ENCODE data around the gene PLXNA4. TPM values are rescaled to one million over a fixed set of nuclear protein-coding genes. Genes with fewer than 3 reads are reported as not detected.

Gene PLXNA4
- total RNA-seq, 1 donor from 2014 or later: 14.0 TPM

DNA sequence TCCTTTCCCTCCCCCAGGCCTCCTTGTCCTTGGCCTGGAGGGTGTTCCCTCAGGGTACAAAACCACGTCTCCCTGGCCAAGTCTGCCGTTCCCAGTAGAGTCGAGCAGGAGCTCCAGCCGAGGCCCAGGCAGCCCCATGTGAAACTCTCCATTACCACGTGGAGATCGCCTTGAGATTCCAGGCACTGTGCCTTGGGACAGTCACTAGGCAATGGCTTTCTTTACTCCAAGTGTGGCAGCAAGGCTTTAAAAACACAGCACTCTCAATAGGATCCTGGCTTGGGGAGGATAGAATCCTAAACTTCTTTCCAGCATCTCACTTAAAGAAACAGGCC is 57.5 kb downstream of the PLXNA4 start:
- TF ChIP-seq, protein P1, sequence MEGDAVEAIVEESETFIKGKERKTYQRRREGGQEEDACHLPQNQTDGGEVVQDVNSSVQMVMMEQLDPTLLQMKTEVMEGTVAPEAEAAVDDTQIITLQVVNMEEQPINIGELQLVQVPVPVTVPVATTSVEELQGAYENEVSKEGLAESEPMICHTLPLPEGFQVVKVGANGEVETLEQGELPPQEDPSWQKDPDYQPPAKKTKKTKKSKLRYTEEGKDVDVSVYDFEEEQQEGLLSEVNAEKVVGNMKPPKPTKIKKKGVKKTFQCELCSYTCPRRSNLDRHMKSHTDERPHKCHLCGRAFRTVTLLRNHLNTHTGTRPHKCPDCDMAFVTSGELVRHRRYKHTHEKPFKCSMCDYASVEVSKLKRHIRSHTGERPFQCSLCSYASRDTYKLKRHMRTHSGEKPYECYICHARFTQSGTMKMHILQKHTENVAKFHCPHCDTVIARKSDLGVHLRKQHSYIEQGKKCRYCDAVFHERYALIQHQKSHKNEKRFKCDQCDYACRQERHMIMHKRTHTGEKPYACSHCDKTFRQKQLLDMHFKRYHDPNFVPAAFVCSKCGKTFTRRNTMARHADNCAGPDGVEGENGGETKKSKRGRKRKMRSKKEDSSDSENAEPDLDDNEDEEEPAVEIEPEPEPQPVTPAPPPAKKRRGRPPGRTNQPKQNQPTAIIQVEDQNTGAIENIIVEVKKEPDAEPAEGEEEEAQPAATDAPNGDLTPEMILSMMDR (IDR thresholded peaks at IDR 0.05): no peak
- no peak for TF ChIP-seq POLR2AphosphoS5 (IDR thresholded peaks at IDR 0.05; ENCODE audit: insufficient read depth in 1 of 2, low read depth in 1 of 2)

GRCh38 chr7:132518102-132518838 is 58.0 kb downstream of the PLXNA4 start:
- Histone ChIP-seq H3K36me3 (no peaks in the 10 kb centered on the region), H3K27ac (no peak overlapping the region), H3K27me3 (no peaks in the 10 kb centered on the region), H3K9me3 (no peaks in the 10 kb centered on the region), H3K4me3 (no peak overlapping the region), H3K4me1 (no peaks in the 10 kb centered on the region)
- DNase-seq (ENCODE audit: extremely low spot score in 2 of 2): no peak
- TF ChIP-seq POLR2A (IDR thresholded peaks at IDR 0.05) (no peak), POLR2AphosphoS5 (IDR thresholded peaks at IDR 0.05; ENCODE audit: insufficient read depth in 1 of 2, low read depth in 1 of 2) (no peak)
- TF ChIP-seq, protein P1 (IDR thresholded peaks at IDR 0.05): peak in 1 of 3 experiments; percentile 18
- intact Hi-C loops (cut with DNase I): no loop called here

More for the DNA sequence above, 57.5 kb downstream of the PLXNA4 start:
- Histone ChIP-seq H3K9me3 (no peaks in the 10 kb centered on the region), H3K4me3 (no peak overlapping the region), H3K27ac (no peak overlapping the region), H3K27me3 (no peaks in the 10 kb centered on the region), H3K4me1 (no peaks in the 10 kb centered on the region), H3K36me3 (no peaks in the 10 kb centered on the region)
- no peak for DNase-seq (ENCODE audit: extremely low spot score in 2 of 2)
- intact Hi-C loops (cut with DNase I): no loop called here

DNA sequence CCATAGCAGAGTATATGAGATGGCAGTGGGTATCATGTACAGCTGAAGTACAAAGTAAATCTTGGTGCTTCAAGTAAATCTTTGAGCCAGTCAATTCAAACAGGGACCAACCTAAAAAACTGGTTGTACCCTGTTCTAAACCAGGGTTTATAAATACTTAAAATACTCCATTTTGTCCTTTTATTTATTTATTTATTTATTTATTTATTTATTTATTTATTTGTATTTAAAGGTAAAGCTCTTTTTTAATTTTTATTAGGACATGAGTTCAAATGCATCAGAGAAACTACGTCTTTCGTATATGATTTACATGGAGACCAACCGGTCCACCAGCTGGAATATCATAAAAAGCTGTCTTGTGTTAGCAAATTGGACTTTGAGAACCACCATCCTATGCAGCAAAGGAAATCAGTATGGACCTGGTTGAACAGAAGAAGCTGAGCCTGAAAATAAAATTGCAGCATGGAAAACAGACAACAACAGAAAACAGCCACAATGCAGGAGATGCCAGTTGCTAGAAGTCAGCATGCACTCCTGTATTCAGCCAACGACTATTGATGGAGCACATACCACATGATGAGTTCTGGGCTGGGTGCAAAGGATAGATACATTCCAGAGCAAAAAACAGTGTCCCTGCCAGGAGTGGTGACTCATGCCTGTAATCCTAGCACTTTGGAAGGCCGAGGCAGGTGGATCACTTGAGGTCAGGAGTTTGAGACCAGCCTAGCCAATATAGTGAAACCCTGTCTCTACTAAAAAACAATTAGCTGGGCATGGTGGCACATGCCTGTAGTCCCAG is 60.0 kb downstream of the PLXNA4 start:
- H3K27ac ChIP-seq: no peak overlapping the region
- TF ChIP-seq POLR2A (IDR thresholded peaks at IDR 0.05): no peak
- TF ChIP-seq, protein P1 (IDR thresholded peaks at IDR 0.05): no peak
- TF ChIP-seq POLR2AphosphoS5 (IDR thresholded peaks at IDR 0.05; ENCODE audit: insufficient read depth in 1 of 2, low read depth in 1 of 2): no peak
- H3K4me3 ChIP-seq: no peak overlapping the region
- no peak for DNase-seq (ENCODE audit: extremely low spot score in 2 of 2)
- H3K27me3 ChIP-seq: no peaks in the 10 kb centered on the region
- H3K4me1 ChIP-seq: no peaks in the 10 kb centered on the region
- no peaks in the 10 kb centered on the region for H3K36me3 ChIP-seq
- H3K9me3 ChIP-seq: no peaks in the 10 kb centered on the region
- intact Hi-C loops (cut with DNase I): no loop called here

GRCh38 chr7:132515181-132515580 is 61.1 kb downstream of the PLXNA4 start:
- no peak overlapping the region for H3K4me3 ChIP-seq
- H3K9me3 ChIP-seq: no peaks in the 10 kb centered on the region
- H3K36me3 ChIP-seq: no peaks in the 10 kb centered on the region
- DNase-seq (ENCODE audit: extremely low spot score in 2 of 2): no peak
- intact Hi-C loops (cut with DNase I): no loop called here
- H3K27me3 ChIP-seq: no peaks in the 10 kb centered on the region
- H3K27ac ChIP-seq: no peak overlapping the region
- TF ChIP-seq POLR2A (IDR thresholded peaks at IDR 0.05) (no peak), POLR2AphosphoS5 (IDR thresholded peaks at IDR 0.05; ENCODE audit: insufficient read depth in 1 of 2, low read depth in 1 of 2) (no peak)
- TF ChIP-seq, protein P1 (IDR thresholded peaks at IDR 0.05): no peak
- H3K4me1 ChIP-seq: no peaks in the 10 kb centered on the region

DNA sequence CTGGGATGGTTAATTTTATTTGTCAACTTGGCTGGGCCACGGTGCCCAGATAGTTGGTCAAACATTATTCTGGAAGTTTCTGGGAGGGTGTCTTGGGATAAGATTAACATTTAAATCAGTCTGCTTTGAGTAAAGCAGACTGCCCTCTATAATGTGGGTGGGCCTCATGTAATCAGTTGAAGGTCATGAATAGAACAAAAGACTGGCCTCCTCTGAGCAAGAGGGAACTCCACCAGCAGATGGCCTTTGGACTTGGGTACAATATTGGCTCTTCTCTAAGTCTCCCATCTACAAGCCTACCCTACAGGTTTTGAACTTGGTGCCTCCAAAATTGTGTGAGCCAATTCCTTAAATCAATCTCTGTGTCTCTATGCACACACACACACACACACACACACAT is 61.8 kb downstream of the PLXNA4 start:
- intact Hi-C loops (cut with DNase I): no loop called here
- DNase-seq (ENCODE audit: extremely low spot score in 2 of 2): no peak
- Histone ChIP-seq H3K36me3 (no peaks in the 10 kb centered on the region), H3K9me3 (no peaks in the 10 kb centered on the region), H3K4me3 (no peak overlapping the region), H3K27me3 (no peaks in the 10 kb centered on the region), H3K4me1 (no peaks in the 10 kb centered on the region), H3K27ac (no peak overlapping the region)
- TF ChIP-seq POLR2A (IDR thresholded peaks at IDR 0.05) (no peak), POLR2AphosphoS5 (IDR thresholded peaks at IDR 0.05; ENCODE audit: insufficient read depth in 1 of 2, low read depth in 1 of 2) (no peak)
- TF ChIP-seq, protein P1 (IDR thresholded peaks at IDR 0.05): no peak

Measured in vagina (tissue), 2 donors.